NOMO-1 treated with DMSO at 0.1 percent for 48 hours (cell line): Measurements from ENCODE around the gene CRTC1.

Source experiments
- DNase-seq: peaks from one replicate; lab custom pipeline; 2025; ENCODE audit not compliant: unreplicated experiment; lab: John Stamatoyannopoulos, UW

The CRTC1 gene

GRCh38 chr19:18651733-18652132, 31.7 kb upstream of the CRTC1 start:
- DNase-seq: no peak

- no peak for DNase-seq
These were observed 29.6 kb upstream of the CRTC1 start for GRCh38 chr19:18653853-18654252.

- no peak for DNase-seq
These were observed 29.0 kb upstream of the CRTC1 start for GRCh38 chr19:18654469-18654868.

GRCh38 chr19:18655173-18655844, 28.2 kb upstream of the CRTC1 start:
- no peak for DNase-seq

GRCh38 chr19:18656337-18657086, 27.0 kb upstream of the CRTC1 start:
- DNase-seq: no peak

- no peak for DNase-seq
These were observed 25.7 kb upstream of the CRTC1 start for GRCh38 chr19:18657590-18658365.

GRCh38 chr19:18658366-18658855, 25.1 kb upstream of the CRTC1 start:
- DNase-seq: no peak

GRCh38 chr19:18659281-18660050, 24.0 kb upstream of the CRTC1 start:
- DNase-seq: peak; percentile 75

- no peak for DNase-seq
These were observed 23.2 kb upstream of the CRTC1 start for GRCh38 chr19:18660051-18660910.

- DNase-seq: no peak
These were observed 22.4 kb upstream of the CRTC1 start for GRCh38 chr19:18660939-18661670.

GRCh38 chr19:18662972-18663732, 20.3 kb upstream of the CRTC1 start:
- no peak for DNase-seq

GRCh38 chr19:18663940-18664530, 19.4 kb upstream of the CRTC1 start:
- no peak for DNase-seq

GRCh38 chr19:18665771-18666202, 17.7 kb upstream of the CRTC1 start:
- DNase-seq: no peak

GRCh38 chr19:18666317-18666716, 17.2 kb upstream of the CRTC1 start:
- DNase-seq: no peak

GRCh38 chr19:18666784-18667183, 16.7 kb upstream of the CRTC1 start:
- no peak for DNase-seq

- no peak for DNase-seq
These were observed 15.8 kb upstream of the CRTC1 start for GRCh38 chr19:18667531-18668251.

- DNase-seq: no peak
These were observed 15.2 kb upstream of the CRTC1 start for GRCh38 chr19:18668252-18668631.
